HEK293 (cell line): ENCODE data around the gene ABCA3.

Experiments
- CTCF ChIP-seq: fragments of 450-650 bp; formaldehyde crosslinking; IDR thresholded peaks from 2 replicates; pipeline ENCODE4 v1.5.1; 2016; ENCODE audit warnings: missing biosample characterization, missing genetic modification characterization
- EGR2 ChIP-seq: fragments of 450-650 bp; formaldehyde crosslinking; IDR thresholded peaks from 2 replicates; pipeline ENCODE4 v1.5.1; 2016; ENCODE audit warnings: low read depth, missing biosample characterization, missing genetic modification characterization
- HOXA7 ChIP-seq: sonication (generic); formaldehyde crosslinking; IDR thresholded peaks from 2 replicates; pipeline ENCODE4 v1.8.1; 2022; ENCODE audit warnings: missing genetic modification reagents, borderline replicate concordance
- ZBTB21 ChIP-seq: fragments of 450-650 bp; formaldehyde crosslinking; IDR thresholded peaks from 2 replicates; pipeline ENCODE4 v1.5.1; 2017; ENCODE audit warnings: missing biosample characterization, missing genetic modification characterization
- ZNF133 ChIP-seq: fragments of 450-650 bp; formaldehyde crosslinking; IDR thresholded peaks from 2 replicates; pipeline ENCODE4 v1.5.1; 2016; ENCODE audit warnings: missing biosample characterization, missing genetic modification characterization
- ZNF239 ChIP-seq: fragments of 450-650 bp; formaldehyde crosslinking; IDR thresholded peaks from 2 replicates; pipeline ENCODE4 v1.5.1; 2016; ENCODE audit warnings: missing biosample characterization, missing genetic modification characterization
- ZNF488 ChIP-seq: fragments of 450-650 bp; formaldehyde crosslinking; IDR thresholded peaks from 2 replicates; pipeline ENCODE4 v1.5.1; 2016; ENCODE audit warnings: missing biosample characterization, missing genetic modification characterization
- ZNF521 ChIP-seq: fragments of 450-650 bp; formaldehyde crosslinking; IDR thresholded peaks from 2 replicates; pipeline ENCODE4 v1.5.1; 2017; ENCODE audit warnings: missing biosample characterization, mild to moderate bottlenecking, missing genetic modification characterization
- ZNF670 ChIP-seq: fragments of 450-650 bp; formaldehyde crosslinking; IDR thresholded peaks from 2 replicates; pipeline ENCODE4 v1.5.1; 2016; ENCODE audit warnings: missing biosample characterization, missing genetic modification characterization, low read depth
- TF ChIP-seq, protein P1 (sequence below): fragments of 450-650 bp; formaldehyde crosslinking; IDR thresholded peaks from 2 replicates; pipeline ENCODE4 v1.5.1; 2016; ENCODE audit warnings: missing biosample characterization, missing genetic modification characterization

DNA sequence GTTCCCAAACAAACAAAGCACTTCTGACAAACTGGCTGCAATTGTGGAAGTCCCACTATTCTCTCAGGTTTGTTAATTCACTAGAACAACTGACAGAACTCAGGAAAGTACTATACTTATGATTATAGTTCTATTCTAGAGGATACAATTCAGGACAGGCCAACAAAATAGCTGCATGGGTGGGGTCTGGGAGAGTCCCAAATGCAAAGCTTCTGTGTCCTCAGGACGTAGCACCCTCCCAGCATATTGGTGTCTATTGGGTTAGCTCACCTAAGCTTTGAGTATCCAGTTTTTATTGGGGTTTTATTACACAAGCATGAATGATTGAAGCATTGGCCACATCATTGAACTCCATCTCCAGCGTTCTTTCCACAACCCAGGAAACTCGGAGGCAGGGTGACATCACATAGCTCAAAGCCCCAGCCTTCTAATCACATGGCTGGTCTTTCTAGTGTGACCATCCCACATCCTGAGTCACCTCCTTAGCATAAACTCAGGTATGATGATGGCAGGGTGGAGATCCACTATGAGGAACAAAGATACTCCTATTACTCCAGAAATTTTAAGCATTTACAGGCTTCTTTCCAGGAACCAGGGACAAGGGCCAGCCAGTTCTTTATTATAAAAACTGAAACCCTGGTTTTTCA, 44.8 kb upstream of the ABCA3 start:
- TF ChIP-seq CTCF (tag by site-specific recombination), result no peak
- TF ChIP-seq ZNF488, result no peak
- no peak for TF ChIP-seq ZNF133 (tag by site-specific recombination)
- no peak for TF ChIP-seq ZNF670 (tag by site-specific recombination)
- no peak for TF ChIP-seq EGR2 (tag by site-specific recombination)
- TF ChIP-seq, protein P1, sequence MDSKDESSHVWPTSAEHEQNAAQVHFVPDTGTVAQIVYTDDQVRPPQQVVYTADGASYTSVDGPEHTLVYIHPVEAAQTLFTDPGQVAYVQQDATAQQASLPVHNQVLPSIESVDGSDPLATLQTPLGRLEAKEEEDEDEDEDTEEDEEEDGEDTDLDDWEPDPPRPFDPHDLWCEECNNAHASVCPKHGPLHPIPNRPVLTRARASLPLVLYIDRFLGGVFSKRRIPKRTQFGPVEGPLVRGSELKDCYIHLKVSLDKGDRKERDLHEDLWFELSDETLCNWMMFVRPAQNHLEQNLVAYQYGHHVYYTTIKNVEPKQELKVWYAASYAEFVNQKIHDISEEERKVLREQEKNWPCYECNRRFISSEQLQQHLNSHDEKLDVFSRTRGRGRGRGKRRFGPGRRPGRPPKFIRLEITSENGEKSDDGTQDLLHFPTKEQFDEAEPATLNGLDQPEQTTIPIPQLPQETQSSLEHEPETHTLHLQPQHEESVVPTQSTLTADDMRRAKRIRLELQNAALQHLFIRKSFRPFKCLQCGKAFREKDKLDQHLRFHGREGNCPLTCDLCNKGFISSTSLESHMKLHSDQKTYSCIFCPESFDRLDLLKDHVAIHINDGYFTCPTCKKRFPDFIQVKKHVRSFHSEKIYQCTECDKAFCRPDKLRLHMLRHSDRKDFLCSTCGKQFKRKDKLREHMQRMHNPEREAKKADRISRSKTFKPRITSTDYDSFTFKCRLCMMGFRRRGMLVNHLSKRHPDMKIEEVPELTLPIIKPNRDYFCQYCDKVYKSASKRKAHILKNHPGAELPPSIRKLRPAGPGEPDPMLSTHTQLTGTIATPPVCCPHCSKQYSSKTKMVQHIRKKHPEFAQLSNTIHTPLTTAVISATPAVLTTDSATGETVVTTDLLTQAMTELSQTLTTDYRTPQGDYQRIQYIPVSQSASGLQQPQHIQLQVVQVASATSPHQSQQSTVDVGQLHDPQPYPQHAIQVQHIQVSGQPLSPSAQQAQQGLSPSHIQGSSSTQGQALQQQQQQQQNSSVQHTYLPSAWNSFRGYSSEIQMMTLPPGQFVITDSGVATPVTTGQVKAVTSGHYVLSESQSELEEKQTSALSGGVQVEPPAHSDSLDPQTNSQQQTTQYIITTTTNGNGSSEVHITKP (tag by site-specific recombination), result no peak
- TF ChIP-seq ZBTB21 (tag by site-specific recombination), result no peak
- TF ChIP-seq ZNF239 (tag by site-specific recombination), result no peak
- no peak for TF ChIP-seq ZNF521
- no peak for TF ChIP-seq HOXA7 (CRISPR knock-in tag)
